OCI-LY7 (cell line): ENCODE data around the gene TUFM.

Experiments
- CTCF ChIP-seq: fragments of 200-600 bp; sonication (generic); conservative IDR thresholded peaks from 2 replicates; pipeline ENCODE4 v1.5.1; 2014; ENCODE audit warnings: mild to moderate bottlenecking, antibody characterized with exemption, low read length, moderate library complexity, mixed read lengths
- EZH2phosphoT487 ChIP-seq: fragments of 200-600 bp; sonication (generic); IDR thresholded peaks from 2 replicates; pipeline ENCODE4 v1.6.1; 2018; ENCODE audit warnings: low read depth, borderline replicate concordance, mild to moderate bottlenecking, mixed run types, antibody characterized with exemption, low read length, moderate library complexity, mixed read lengths

GRCh38 chr16:28846933-28847273, 755 bp upstream of the TUFM start:
- TF ChIP-seq CTCF (no peak), EZH2phosphoT487 (no peak)
